CD14-positive monocyte (primary cell): ENCODE data around the gene GALK2. TPM values are rescaled to one million over a fixed set of nuclear protein-coding genes. Genes with fewer than 3 reads are reported as not detected.
A peak's percentile ranks its signal among the peaks of the same experiment; 100 is the strongest.

Experiments
- DNase-seq, 3 donors: peaks; one replicate each; pipeline ENCODE4 v3.0.0-alpha.2; 2011 to 2022
- H2AFZ ChIP-seq: 2 replicates; pipeline ENCODE4 v1.6.0; 2012; ENCODE audit warnings: mild to moderate bottlenecking, low read depth, low read length, inconsistent platforms; ENCODE audit not compliant: insufficient read depth, poor library complexity, severe bottlenecking
- H3K27ac ChIP-seq, 2 donors: 1 replicate in 1 of 2; 2 replicates in 1 of 2; pipeline ENCODE4 v1.5.1; 2012 to 2013; ENCODE audit warnings: low read length in 2 of 2, control low read depth in 1 of 2, inconsistent platforms in 1 of 2, low read depth in 1 of 2, mild to moderate bottlenecking in 1 of 2
- H3K27me3 ChIP-seq, 2 donors: one replicate each; pipeline versions ENCODE4 v1.6.0 to v1.6.1; 2011 to 2013; ENCODE audit warnings: low read length in 2 of 2; ENCODE audit not compliant: control insufficient read depth in 2 of 2, insufficient read depth in 2 of 2
- H3K36me3 ChIP-seq, 2 donors: replicated peaks in 1 of 2; 1 replicate in 1 of 2; 2 replicates in 1 of 2; pipeline versions ENCODE4 v1.5.1 to v1.6.1; 2012 to 2013; ENCODE audit warnings: low read length in 2 of 2, control low read depth in 1 of 2, inconsistent platforms in 1 of 2, mild to moderate bottlenecking in 1 of 2; ENCODE audit not compliant: insufficient read depth in 2 of 2, control insufficient read depth in 1 of 2
- H3K4me1 ChIP-seq, 2 donors: 1 replicate in 1 of 2; 2 replicates in 1 of 2; pipeline versions ENCODE4 v1.5.1 to v1.6.1; 2012 to 2013; ENCODE audit warnings: low read length in 2 of 2, control low read depth in 1 of 2, inconsistent platforms in 1 of 2, mild to moderate bottlenecking in 1 of 2, moderate library complexity in 1 of 2; ENCODE audit not compliant: insufficient read depth in 2 of 2, control insufficient read depth in 1 of 2
- H3K4me2 ChIP-seq: replicated peaks from 2 replicates; pipeline ENCODE3; 2012; ENCODE audit warnings: low read length, moderate library complexity, mild to moderate bottlenecking; ENCODE audit not compliant: poor library complexity, severe bottlenecking; ENCODE audit errors: extremely low read depth
- H3K4me3 ChIP-seq, 3 experiments: fragments of 200-600 bp in 1 of 3; sonication (generic) in 1 of 3; replicated peaks in 1 of 3; 1 replicate in 2 of 3; 2 replicates in 1 of 3; pipeline ENCODE4 v1.5.1; 2011 to 2013; ENCODE audit warnings: low read length in 3 of 3, mild to moderate bottlenecking in 3 of 3, control low read depth in 2 of 3, low read depth in 2 of 3, inconsistent platforms in 1 of 3, moderate library complexity in 1 of 3
- H3K79me2 ChIP-seq: 2 replicates; pipeline ENCODE4 v1.6.0; 2012; ENCODE audit warnings: mild to moderate bottlenecking, control low read depth, inconsistent platforms, low read length, moderate library complexity; ENCODE audit not compliant: insufficient read depth
- H3K9ac ChIP-seq: 2 replicates; pipeline ENCODE4 v1.6.0; 2017; ENCODE audit warnings: low read length, mild to moderate bottlenecking; ENCODE audit not compliant: insufficient read depth, poor library complexity, severe bottlenecking
- H3K9me3 ChIP-seq, 2 donors: replicated peaks in 1 of 2; 1 replicate in 1 of 2; 2 replicates in 1 of 2; pipeline versions ENCODE4 v1.5.1 to v1.6.1; 2012 to 2013; ENCODE audit warnings: low read length in 2 of 2, control low read depth in 1 of 2; ENCODE audit not compliant: control insufficient read depth in 1 of 2, insufficient read depth in 1 of 2
- H4K20me1 ChIP-seq: 2 replicates; pipeline ENCODE4 v1.6.0; 2012; ENCODE audit warnings: mild to moderate bottlenecking, low read length, control low read depth, moderate library complexity; ENCODE audit not compliant: insufficient read depth
- H3K27ac Mint-ChIP-seq, 7 donors: one replicate each; pipeline ENCODE4 v1.8.0; 2020; ENCODE audit warnings: mild to moderate bottlenecking in 7 of 7, mixed read lengths in 7 of 7, moderate library complexity in 6 of 7, inconsistent platforms in 2 of 7
- H3K27me3 Mint-ChIP-seq, 3 donors: one replicate each; pipeline ENCODE4 v1.8.0; 2021 to 2022; ENCODE audit warnings: low read depth in 3 of 3, mild to moderate bottlenecking in 3 of 3, mixed read lengths in 3 of 3, moderate library complexity in 3 of 3, inconsistent platforms in 1 of 3
- H3K36me3 Mint-ChIP-seq, 2 donors: one replicate each; pipeline ENCODE4 v1.8.0; 2020; ENCODE audit warnings: mixed read lengths in 2 of 2, inconsistent platforms in 1 of 2, mild to moderate bottlenecking in 1 of 2
- H3K4me1 Mint-ChIP-seq: one replicate; pipeline ENCODE4 v1.8.0; 2020; ENCODE audit warnings: mild to moderate bottlenecking, mixed read lengths
- H3K4me3 Mint-ChIP-seq, 2 donors: one replicate each; pipeline ENCODE4 v1.8.0; 2020; ENCODE audit warnings: mild to moderate bottlenecking in 2 of 2, mixed read lengths in 2 of 2, moderate library complexity in 1 of 2
- H3K9me3 Mint-ChIP-seq, 7 donors: one replicate each; pipeline ENCODE4 v1.8.0; 2020 to 2022; ENCODE audit warnings: mixed read lengths in 7 of 7, mild to moderate bottlenecking in 6 of 7, moderate library complexity in 6 of 7, inconsistent platforms in 2 of 7
- CTCF ChIP-seq: fragments of 200-600 bp; IDR thresholded peaks from one replicate; pipeline ENCODE4 v1.8.0; 2022; ENCODE audit warnings: antibody characterized with exemption, mild to moderate bottlenecking
- WGBS: methylation state at CpG from one replicate; pipeline ENCODE4 v1.1.5; 2013; ENCODE audit warnings: missing lambda C conversion rate; ENCODE audit not compliant: insufficient coverage; 5-methylcytosine and 5-hydroxymethylcytosine counted together
- intact Hi-C, 2 donors: fragments of 100-400 bp; cut with micrococcal nuclease; formaldehyde crosslinking; loops; one replicate each; pipeline versions ENCODE4 v1.15.0 to v1.15.1; 2023
- polyA plus RNA-seq, 3 donors: library from polyadenylated mRNA; depleted of rRNA in 1 of 3; unstranded in 2 of 3; stranded (reverse) in 1 of 3; fragments of 300-500 nt in 2 of 3; fragments of >200 nt in 1 of 3; fragmentation: Illumina TruSeq in 2 of 3; gene quantifications; 1 replicate in 2 of 3; 2 replicates in 1 of 3; pipeline ENCODE4 v1.2.3, GENCODE V29; 2012 to 2021

The GALK2 gene
- polyA plus RNA-seq, 3 donors, result 14.2 to 16.9 (median 14.5) TPM

GRCh38 chr15:49148727-49149126 lies 21.3 kb upstream of the GALK2 start:
- peak overlapping the region in 1 of 2 donors; percentile 63 for H3K27ac ChIP-seq
- H3K9me3 ChIP-seq, result no peaks in the 10 kb centered on the region
- H3K4me1 ChIP-seq, result peaks cover 15 to 22% of the 10 kb centered on the region in 2 donors
- peaks cover 14 to 15% of the 10 kb centered on the region in 2 donors for H3K36me3 ChIP-seq
- no peak overlapping the region for H3K4me3 ChIP-seq
- no peak overlapping the region for H2AFZ ChIP-seq
- peaks cover 96% of the 10 kb centered on the region for H3K79me2 ChIP-seq
- no peaks in the 10 kb centered on the region for H3K27me3 Mint-ChIP-seq
- H3K4me1 Mint-ChIP-seq, result peaks cover 33% of the 10 kb centered on the region
- H3K4me2 ChIP-seq, result peak overlapping the region; percentile 24
- no peaks in the 10 kb centered on the region for H3K9me3 Mint-ChIP-seq
- no peak overlapping the region for H3K9ac ChIP-seq
- no peak for TF ChIP-seq CTCF
- H3K36me3 Mint-ChIP-seq, result peaks cover 12 to 16% of the 10 kb centered on the region in 2 donors
- intact Hi-C loops, result loop anchor here in 1 of 2 donors (10.0 kb wide), 1 partner anchor 284 kb away; no protein-coding TSS in a partner anchor
- H4K20me1 ChIP-seq, result peaks cover 87% of the 10 kb centered on the region
- peak overlapping the region; percentile 30 to 83 (median 78) for H3K27ac Mint-ChIP-seq
- no peak overlapping the region for H3K4me3 Mint-ChIP-seq
- WGBS, result no CpG with 5 or more reads among the region's 1 CpG
- peak in 2 of 3 donors; percentile 9 to 27 for DNase-seq
- H3K27me3 ChIP-seq, result no peaks in the 10 kb centered on the region

GRCh38 chr15:49151831-49152230 lies 18.2 kb upstream of the GALK2 start:
- H3K4me1 Mint-ChIP-seq, result peaks cover 47% of the 10 kb centered on the region
- DNase-seq, result no peak
- no peak for TF ChIP-seq CTCF
- WGBS, result no CpG with 5 or more reads among the region's 3 CpGs
- no peaks in the 10 kb centered on the region for H3K9me3 Mint-ChIP-seq
- Histone ChIP-seq H3K9ac (no peak overlapping the region), H3K79me2 (peaks cover 96% of the 10 kb centered on the region), H3K4me3 (no peak overlapping the region), H2AFZ (no peak overlapping the region), H4K20me1 (peaks cover 59% of the 10 kb centered on the region), H3K27ac (no peak overlapping the region), H3K36me3 (no peaks in the 10 kb centered on the region), H3K4me1 (peaks cover 28 to 48% of the 10 kb centered on the region in 2 donors), H3K9me3 (no peaks in the 10 kb centered on the region), H3K4me2 (no peak overlapping the region), H3K27me3 (no peaks in the 10 kb centered on the region)
- no peak overlapping the region for H3K27ac Mint-ChIP-seq
- H3K27me3 Mint-ChIP-seq, result no peaks in the 10 kb centered on the region
- peaks cover 0 to 3% of the 10 kb centered on the region in 2 donors for H3K36me3 Mint-ChIP-seq
- intact Hi-C loops, result loop anchor here (10.0 kb wide), 2 partner anchors 107 to 473 kb away; partner anchors contain the start of genes SECISBP2L (in 2 of the 2), DTWD1 (in 1 of the 2) and FAM227B (in 1 of the 2)
- no peak overlapping the region for H3K4me3 Mint-ChIP-seq
